HL-60 (cell line): ENCODE results near the gene SPTB.

ENCODE experiments used
- POLR2AphosphoS5 ChIP-seq: IDR thresholded peaks from 2 replicates; pipeline ENCODE4 v1.6.1; 2012; ENCODE audit warnings: low read depth
- TF ChIP-seq, protein P1 (sequence below): IDR thresholded peaks from one replicate; pipeline ENCODE4 v1.5.1; 2011; ENCODE audit warnings: low read length, control low read depth, inconsistent platforms; ENCODE audit not compliant: insufficient read depth

DNA sequence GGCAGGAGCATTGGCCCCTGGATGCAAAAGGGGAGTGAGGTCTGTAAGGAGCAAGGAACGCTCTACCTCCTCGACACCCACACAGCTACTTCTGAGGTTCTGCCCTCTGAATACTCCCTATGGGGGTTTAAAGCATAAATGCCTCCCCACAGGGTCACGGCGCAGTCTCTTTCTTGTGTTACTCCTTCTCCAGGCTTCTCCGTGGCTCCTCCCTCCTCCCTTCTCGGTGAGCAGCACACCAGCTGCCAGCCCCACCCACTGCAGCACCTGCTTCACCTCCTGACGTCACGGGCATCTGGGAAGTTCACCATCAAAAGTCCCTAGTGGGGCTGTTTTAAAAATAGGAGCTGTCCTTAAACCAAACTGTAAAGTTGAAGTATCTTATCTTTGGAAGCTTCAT, 67.3 kb downstream of the SPTB start:
- TF ChIP-seq, protein P1, sequence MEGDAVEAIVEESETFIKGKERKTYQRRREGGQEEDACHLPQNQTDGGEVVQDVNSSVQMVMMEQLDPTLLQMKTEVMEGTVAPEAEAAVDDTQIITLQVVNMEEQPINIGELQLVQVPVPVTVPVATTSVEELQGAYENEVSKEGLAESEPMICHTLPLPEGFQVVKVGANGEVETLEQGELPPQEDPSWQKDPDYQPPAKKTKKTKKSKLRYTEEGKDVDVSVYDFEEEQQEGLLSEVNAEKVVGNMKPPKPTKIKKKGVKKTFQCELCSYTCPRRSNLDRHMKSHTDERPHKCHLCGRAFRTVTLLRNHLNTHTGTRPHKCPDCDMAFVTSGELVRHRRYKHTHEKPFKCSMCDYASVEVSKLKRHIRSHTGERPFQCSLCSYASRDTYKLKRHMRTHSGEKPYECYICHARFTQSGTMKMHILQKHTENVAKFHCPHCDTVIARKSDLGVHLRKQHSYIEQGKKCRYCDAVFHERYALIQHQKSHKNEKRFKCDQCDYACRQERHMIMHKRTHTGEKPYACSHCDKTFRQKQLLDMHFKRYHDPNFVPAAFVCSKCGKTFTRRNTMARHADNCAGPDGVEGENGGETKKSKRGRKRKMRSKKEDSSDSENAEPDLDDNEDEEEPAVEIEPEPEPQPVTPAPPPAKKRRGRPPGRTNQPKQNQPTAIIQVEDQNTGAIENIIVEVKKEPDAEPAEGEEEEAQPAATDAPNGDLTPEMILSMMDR = no peak
- TF ChIP-seq POLR2AphosphoS5 = no peak
